Keratinocyte (primary cell): ENCODE results near the gene PVR. TPM values are rescaled to one million over a fixed set of nuclear protein-coding genes. Genes with fewer than 3 reads are reported as not detected.
"Not testable (repeated sequence)": the region's sequence is repeated elsewhere in the genome, so short reads cannot be mapped to it uniquely, and the experiment has no call there.

Experiments
- DNase-seq: peaks from one replicate; pipeline ENCODE4 v3.0.0-alpha.2; 2011; ENCODE audit warnings: low read depth, missing footprints, low spot score
- FAIRE-seq: peaks from 2 replicates; lab custom pipeline; 2011; peaks lifted over from hg19 to GRCh38; lab: Jason Lieb, UNC
- H2AFZ ChIP-seq: 2 replicates; pipeline ENCODE4 v1.6.0; 2012; ENCODE audit warnings: low read length, control low read depth, inconsistent platforms; ENCODE audit not compliant: control insufficient read depth
- H3K27ac ChIP-seq: 2 replicates; pipeline ENCODE4 v1.5.1; 2011; ENCODE audit warnings: low read length; ENCODE audit not compliant: control insufficient read depth, insufficient read depth
- H3K27me3 ChIP-seq: 3 replicates; pipeline ENCODE4 v1.6.0; 2011; ENCODE audit warnings: low read length; ENCODE audit not compliant: control insufficient read depth, insufficient read depth; ENCODE audit errors: extremely low read depth
- H3K36me3 ChIP-seq, 2 experiments: 2 replicates in 1 of 2; 3 replicates in 1 of 2; pipeline ENCODE4 v1.5.1; 2011; ENCODE audit warnings: low read length in 2 of 2, mild to moderate bottlenecking in 1 of 2; ENCODE audit not compliant: control insufficient read depth in 2 of 2, insufficient read depth in 2 of 2; ENCODE audit errors: extremely low read depth in 1 of 2
- H3K4me1 ChIP-seq: 3 replicates; pipeline ENCODE4 v1.5.1; 2011; ENCODE audit warnings: low read length; ENCODE audit not compliant: control insufficient read depth, insufficient read depth; ENCODE audit errors: extremely low read depth
- H3K4me2 ChIP-seq: 3 replicates; pipeline ENCODE4 v1.6.0; 2011; ENCODE audit warnings: low read depth, low read length; ENCODE audit not compliant: control insufficient read depth, insufficient read depth; ENCODE audit errors: extremely low read depth
- H3K4me3 ChIP-seq, 3 experiments: fragments of 200-600 bp in 1 of 3; sonication (generic) in 1 of 3; 2 replicates in 2 of 3; 3 replicates in 1 of 3; pipeline ENCODE4 v1.5.1; 2011 to 2016; ENCODE audit warnings: low read length in 3 of 3, mild to moderate bottlenecking in 3 of 3, control low read depth in 2 of 3, inconsistent platforms in 1 of 3, low read depth in 1 of 3, mixed read lengths in 1 of 3, mixed run types in 1 of 3, moderate library complexity in 1 of 3; ENCODE audit not compliant: control insufficient read depth in 2 of 3, insufficient read depth in 2 of 3; ENCODE audit errors: extremely low read depth in 1 of 3
- H3K79me2 ChIP-seq: 2 replicates; pipeline ENCODE4 v1.6.0; 2012; ENCODE audit warnings: low read length; ENCODE audit not compliant: control insufficient read depth, insufficient read depth
- H3K9ac ChIP-seq: 3 replicates; pipeline ENCODE4 v1.6.0; 2011; ENCODE audit warnings: low read length; ENCODE audit not compliant: control insufficient read depth, insufficient read depth; ENCODE audit errors: extremely low read depth
- H3K9me1 ChIP-seq: 3 replicates; pipeline ENCODE4 v1.6.0; 2011; ENCODE audit warnings: low read length; ENCODE audit not compliant: control insufficient read depth, insufficient read depth; ENCODE audit errors: extremely low read depth
- H3K9me3 ChIP-seq: 2 replicates; pipeline ENCODE4 v1.5.1; 2012; ENCODE audit warnings: low read depth, low read length; ENCODE audit not compliant: control insufficient read depth
- H4K20me1 ChIP-seq: 3 replicates; pipeline ENCODE4 v1.6.0; 2011; ENCODE audit warnings: low read length; ENCODE audit not compliant: control insufficient read depth, insufficient read depth; ENCODE audit errors: extremely low read depth
- CTCF ChIP-seq, 3 experiments: IDR thresholded peaks in 1 of 3; conservative IDR thresholded peaks in 1 of 3; optimal IDR thresholded peaks in 1 of 3; 2 replicates in 2 of 3; 3 replicates in 1 of 3; pipeline versions ENCODE3 to v1.5.1; 2011; ENCODE audit warnings: low read length in 3 of 3, mild to moderate bottlenecking in 3 of 3, moderate library complexity in 2 of 3, control low read depth in 1 of 3, inconsistent platforms in 1 of 3; ENCODE audit not compliant: insufficient read depth in 2 of 3; ENCODE audit errors: extremely low read depth in 1 of 3
- EZH2 ChIP-seq: IDR thresholded peaks from one replicate; pipeline ENCODE4 v1.6.1; 2012; ENCODE audit warnings: inconsistent platforms, mild to moderate bottlenecking, low read length, moderate library complexity
- dilution Hi-C: fragments of 300-500 bp; cut with MboI; formaldehyde crosslinking; loops from one replicate; pipeline ENCODE4 v1.7.0; 2020; ENCODE audit warnings: low sequenced_read_pairs; ENCODE audit not compliant: extremely low pct_ligation_motif_present
- polyA plus RNA-seq, 5 experiments: library from polyadenylated mRNA; depleted of rRNA in 3 of 5; stranded (reverse) in 3 of 5; stranded (forward) in 1 of 5; unstranded in 1 of 5; fragments of >200 nt; gene quantifications; 1 replicate in 1 of 5; 2 replicates in 3 of 5; 3 replicates in 1 of 5; pipeline versions ENCODE4 v1.2.1 to v1.2.3, GENCODE V29; 2011 to 2012; ENCODE audit warnings: missing spikeins in 2 of 5, low read depth in 1 of 5, low replicate concordance in 1 of 5

The PVR gene
- polyA plus RNA-seq, 1 donor (not counting 4 experiments of a cell fraction or from before 2014, with no cell fraction given), result 48.1 TPM

- no peaks in the 10 kb centered on the region for H3K9me3 ChIP-seq
- dilution Hi-C loops, result no loop called here
- no peaks in the 10 kb centered on the region for H3K79me2 ChIP-seq
- no peak overlapping the region for H3K9ac ChIP-seq
- H3K4me2 ChIP-seq, result no peak overlapping the region
- no peak for FAIRE-seq
- no peaks in the 10 kb centered on the region for H3K9me1 ChIP-seq
- H2AFZ ChIP-seq, result no peak overlapping the region
- TF ChIP-seq EZH2, result no peak
- no peak for TF ChIP-seq CTCF (optimal IDR thresholded peaks at IDR 0.05 in 1 of 3, IDR thresholded peaks at IDR 0.05 in 1 of 3, conservative IDR thresholded peaks at IDR 0.05 in 1 of 3; ENCODE audit: extremely low read depth in 1 of 3, insufficient read depth in 2 of 3, low read length in 3 of 3)
- peaks cover 0 to 5% of the 10 kb centered on the region in 2 experiments for H3K36me3 ChIP-seq
- H3K27me3 ChIP-seq, result no peaks in the 10 kb centered on the region
- no peak overlapping the region for H3K4me3 ChIP-seq
- DNase-seq, result no peak
- no peaks in the 10 kb centered on the region for H4K20me1 ChIP-seq
- H3K27ac ChIP-seq, result no peak overlapping the region
- H3K4me1 ChIP-seq, result peaks cover 11% of the 10 kb centered on the region
Measured at GRCh38 chr19:44682807-44683206, 39.1 kb downstream of the PVR start.

GRCh38 chr19:44683434-44684210 lies 39.9 kb downstream of the PVR start:
- Histone ChIP-seq H3K9me1 (no peaks in the 10 kb centered on the region), H2AFZ (no peak overlapping the region), H4K20me1 (no peaks in the 10 kb centered on the region), H3K79me2 (no peaks in the 10 kb centered on the region), H3K9ac (no peak overlapping the region), H3K36me3 (peaks cover 0 to 3% of the 10 kb centered on the region in 2 experiments), H3K27me3 (no peaks in the 10 kb centered on the region), H3K27ac (no peak overlapping the region), H3K9me3 (no peaks in the 10 kb centered on the region), H3K4me2 (no peak overlapping the region), H3K4me1 (peaks cover 11% of the 10 kb centered on the region), H3K4me3 (no peak overlapping the region)
- dilution Hi-C loops, result no loop called here
- no peak for DNase-seq
- TF ChIP-seq EZH2, result no peak
- TF ChIP-seq CTCF (optimal IDR thresholded peaks at IDR 0.05 in 1 of 3, IDR thresholded peaks at IDR 0.05 in 1 of 3, conservative IDR thresholded peaks at IDR 0.05 in 1 of 3; ENCODE audit: extremely low read depth in 1 of 3, insufficient read depth in 2 of 3, low read length in 3 of 3), result no peak
- FAIRE-seq, result no peak

GRCh38 chr19:44684396-44684795 lies 40.7 kb downstream of the PVR start:
- H3K9me1 ChIP-seq, H2AFZ ChIP-seq, DNase-seq, H3K4me3 ChIP-seq, H3K9ac ChIP-seq, FAIRE-seq, H3K27ac ChIP-seq, H3K36me3 ChIP-seq, H3K9me3 ChIP-seq, H3K27me3 ChIP-seq, dilution Hi-C loops, H4K20me1 ChIP-seq, H3K79me2 ChIP-seq, H3K4me2 ChIP-seq: not testable (repeated sequence)
- H3K4me1 ChIP-seq, result peaks cover 11% of the 10 kb centered on the region
